ENCODE measurements around the gene CCNYL1.

Gene CCNYL1

DNA sequence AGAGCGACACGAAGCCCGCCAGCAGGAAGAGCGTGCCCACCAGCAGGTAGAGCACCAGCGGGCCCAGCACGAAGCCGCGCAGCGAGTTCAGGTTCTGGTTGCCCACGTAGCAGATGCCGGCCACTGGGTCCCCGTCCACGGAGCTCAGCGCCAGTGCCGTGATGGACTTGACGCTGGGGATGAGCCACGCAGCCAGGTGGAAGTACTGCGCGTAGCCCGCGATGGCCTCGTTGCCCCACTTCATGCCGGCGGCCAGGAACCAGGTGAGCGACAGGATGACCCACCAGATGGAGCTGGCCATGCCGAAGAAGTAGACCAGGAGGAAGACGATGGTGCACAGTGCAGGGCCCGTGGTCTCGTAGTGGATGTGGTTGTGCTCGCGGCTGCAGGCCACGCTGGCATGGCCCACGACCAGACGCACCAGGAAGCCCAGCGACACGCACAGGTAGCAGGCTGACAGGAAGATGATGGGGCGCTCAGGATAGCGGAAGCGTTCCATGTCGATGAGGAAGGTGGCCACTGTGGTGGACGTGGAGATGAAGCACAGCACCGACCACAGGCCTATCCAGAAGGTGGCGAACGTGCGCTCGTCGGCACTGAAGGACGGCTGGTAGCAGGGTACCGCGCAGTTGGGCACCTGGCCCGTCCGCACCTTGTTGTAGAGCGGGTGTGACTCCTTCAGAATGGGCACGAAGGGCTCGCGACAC is 56.2 kb downstream of the CCNYL1 start:
- DNase-seq, result no peak

DNA sequence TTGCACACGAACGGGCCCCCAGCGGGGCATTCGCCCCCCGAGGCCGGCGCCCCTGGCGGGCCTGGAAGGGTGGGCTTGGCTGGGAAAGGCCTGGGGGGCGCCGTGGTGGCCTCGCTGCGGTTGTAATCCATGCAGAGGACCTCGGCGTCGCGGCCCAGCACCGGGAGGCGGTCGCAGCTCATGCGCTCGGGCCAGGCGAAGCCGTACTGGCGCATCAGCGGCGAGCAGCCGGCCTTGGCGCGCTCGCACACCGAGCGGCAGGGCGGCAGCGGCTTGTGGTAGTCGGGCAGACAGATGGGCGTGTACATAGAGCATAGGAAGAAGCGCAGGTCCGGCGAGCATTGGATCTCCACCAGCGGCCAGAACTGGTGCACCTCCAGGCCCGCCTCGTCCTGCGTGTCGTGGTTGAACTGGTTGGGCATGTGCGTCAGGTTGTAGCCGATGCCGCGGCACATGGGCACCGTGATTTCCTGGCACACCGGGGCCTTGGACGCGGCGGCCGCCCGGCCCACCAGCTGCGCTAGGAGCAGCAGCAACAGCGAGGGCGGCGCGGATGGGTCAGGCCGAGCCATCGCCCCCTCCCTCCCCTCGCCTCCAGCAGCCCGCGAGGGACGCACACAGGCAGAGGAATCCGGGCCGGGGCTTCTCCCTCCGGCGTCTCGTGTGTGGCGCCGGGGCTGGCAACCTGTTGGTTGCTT is 56.9 kb downstream of the CCNYL1 start:
- DNase-seq, result no peak

DNA sequence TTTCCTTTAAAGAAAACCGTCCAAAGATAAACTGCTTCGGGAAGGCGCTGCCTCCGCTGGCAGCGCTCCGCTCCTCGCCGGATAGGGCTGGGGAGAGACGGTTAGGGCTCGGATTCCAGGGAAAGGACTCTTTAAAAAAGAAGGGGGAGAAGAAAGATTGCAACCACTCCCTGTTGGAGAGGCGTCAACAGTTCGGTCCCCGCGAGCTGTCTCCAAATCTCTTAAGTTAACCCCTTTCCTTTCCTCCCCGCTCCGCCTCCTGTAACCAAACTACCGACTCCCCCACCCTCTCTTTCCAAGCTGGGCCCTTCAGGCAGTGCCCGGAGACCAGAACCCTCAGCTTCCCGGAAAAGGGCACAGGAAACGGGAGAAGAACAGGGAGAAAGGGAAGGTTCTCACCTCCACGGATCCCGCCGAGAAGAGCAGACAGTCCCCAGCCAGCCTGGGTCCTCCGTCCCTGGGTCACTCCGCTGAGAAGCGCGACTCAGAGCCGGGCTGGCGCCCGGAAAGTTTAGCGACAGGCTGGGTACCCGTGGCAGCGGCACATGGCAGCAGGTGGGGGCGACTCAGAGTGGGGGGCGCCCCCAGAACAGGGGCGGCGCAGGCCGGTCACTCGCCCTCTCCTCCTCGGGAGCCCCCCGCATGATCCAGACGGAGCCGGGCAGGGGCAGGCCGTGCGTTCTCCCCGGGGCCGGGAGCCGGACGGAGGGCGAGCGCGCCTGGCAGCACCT is 57.6 kb downstream of the CCNYL1 start:
- DNase-seq, result no peak

DNA sequence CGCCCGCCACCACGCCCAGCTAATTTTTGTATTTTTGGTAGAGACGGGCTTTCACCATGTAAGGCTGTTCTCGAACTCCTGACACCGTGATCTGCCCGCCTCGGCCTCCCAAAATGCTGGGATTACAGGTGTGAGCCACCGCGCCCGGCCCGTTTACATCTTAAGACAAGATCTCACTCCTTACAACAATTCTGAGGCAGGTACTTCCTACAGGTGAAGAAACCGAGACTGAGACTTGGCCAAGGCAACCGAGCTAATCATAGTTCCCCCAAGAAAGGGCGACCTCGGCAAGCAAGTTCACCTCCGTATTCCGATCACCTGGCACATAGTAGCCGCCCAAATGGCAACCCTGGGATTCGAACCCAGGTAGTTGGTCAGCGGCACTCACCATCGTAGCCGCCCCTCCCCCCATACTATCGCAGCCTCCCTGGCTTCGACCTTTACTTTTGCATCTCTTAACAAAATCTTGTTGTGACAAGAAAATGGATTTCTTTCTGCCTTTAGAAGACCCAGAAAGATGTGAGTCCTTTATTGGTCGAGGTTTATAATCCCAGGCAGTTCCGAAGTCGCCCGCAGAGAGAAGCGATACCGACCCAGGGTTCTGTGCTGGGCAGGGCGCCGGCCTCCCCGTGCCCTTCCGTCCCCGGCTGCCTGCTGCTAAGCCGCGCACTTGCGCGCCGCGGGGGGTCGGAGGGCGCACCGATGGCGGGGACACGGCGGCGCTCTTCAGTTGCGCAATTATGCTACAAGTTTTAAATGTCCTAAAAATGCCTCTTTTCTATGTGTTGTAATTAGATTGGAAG is 59.4 kb downstream of the CCNYL1 start:
- DNase-seq, result no peak

DNA sequence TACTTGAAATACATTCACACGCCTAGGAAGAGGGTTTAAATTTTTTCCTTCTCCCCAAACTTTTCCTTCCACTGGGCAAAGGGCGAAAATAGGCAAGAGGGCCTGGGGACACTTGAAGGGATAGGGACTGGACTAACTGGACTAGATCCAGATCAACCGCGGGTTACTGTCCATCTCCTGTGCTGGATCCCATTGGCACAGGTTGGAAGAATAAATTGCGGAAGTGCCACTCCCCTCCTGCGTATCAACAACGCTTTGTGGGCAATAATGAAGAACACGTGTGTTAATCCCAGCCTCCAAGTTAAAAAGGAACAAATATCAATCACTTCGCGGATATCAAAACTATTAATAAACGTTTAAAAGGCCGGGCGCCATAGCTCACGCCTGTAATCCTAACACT is 60.0 kb downstream of the CCNYL1 start:
- DNase-seq, result no peak

DNA sequence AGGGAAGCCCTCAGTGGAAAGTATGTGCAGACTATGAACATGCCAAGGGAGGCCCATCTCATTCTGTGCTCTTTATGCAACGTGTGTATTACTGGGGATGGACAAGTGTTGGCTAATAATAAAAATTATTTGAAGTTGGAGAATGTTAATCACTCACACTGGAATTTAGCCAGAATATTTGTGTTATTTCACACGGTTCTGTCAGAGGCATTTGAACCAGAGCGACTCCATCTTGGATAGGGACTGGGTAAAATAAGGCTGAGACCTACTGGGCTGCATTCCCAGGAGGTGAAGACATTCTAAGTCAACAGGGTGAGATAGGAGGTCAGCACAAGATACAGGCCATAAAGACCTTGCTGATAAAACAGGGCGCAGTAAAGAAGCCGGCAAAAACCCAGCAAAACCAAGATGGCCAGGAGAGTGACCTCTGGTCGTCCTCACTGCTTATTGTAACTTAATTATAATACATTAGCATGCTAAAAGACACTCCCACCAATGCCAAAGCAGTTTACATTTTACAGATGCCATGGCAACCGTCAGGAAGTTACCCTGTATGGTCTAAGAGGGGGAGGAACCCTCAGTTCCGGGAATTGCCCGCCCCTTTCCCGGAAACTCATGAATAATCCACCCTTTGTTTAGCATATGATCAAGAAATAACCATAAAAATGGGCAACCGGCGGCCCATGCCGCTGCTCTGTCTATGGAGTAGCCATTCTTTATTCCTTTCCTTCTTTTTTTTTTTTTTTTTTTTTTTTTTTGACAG is 60.8 kb downstream of the CCNYL1 start:
- DNase-seq, result peak; percentile 51

DNA sequence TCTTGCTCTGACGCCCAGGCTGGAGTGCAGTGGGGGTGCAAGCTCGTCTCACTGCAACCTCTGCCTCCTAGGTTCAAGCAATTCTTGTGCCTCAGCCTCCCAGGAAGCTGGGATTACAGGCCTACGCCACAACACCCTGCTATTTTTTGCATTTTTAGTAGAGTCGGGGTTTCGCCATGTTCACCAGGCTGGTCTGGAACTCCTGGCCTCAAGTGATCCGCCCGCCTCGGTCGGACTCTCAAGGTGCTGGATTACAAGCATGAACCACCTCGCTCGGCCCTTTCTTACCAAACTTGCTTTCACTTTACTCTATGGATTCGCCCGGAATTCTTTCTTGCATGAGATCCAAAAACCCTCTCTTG is 61.4 kb downstream of the CCNYL1 start:
- DNase-seq, result no peak

DNA sequence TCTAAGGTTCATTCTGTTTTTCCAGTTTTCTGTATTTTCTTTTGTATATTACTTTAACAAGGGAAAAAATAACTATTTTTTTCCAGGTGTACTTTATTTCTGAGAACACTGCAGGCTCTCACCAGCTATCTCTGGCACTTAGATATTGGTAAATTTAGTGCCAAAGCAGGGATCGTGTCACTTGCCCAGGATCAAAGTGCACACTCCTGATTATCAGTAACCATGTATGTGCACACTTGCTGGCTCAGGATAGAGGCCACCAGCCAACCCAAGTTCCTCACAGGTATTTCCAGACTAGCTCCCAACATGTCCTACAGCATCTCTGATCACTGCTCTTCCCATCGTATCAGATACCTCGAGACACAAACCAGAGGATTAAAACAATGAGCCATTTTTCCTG is 64.0 kb downstream of the CCNYL1 start:
- DNase-seq, result no peak

DNA sequence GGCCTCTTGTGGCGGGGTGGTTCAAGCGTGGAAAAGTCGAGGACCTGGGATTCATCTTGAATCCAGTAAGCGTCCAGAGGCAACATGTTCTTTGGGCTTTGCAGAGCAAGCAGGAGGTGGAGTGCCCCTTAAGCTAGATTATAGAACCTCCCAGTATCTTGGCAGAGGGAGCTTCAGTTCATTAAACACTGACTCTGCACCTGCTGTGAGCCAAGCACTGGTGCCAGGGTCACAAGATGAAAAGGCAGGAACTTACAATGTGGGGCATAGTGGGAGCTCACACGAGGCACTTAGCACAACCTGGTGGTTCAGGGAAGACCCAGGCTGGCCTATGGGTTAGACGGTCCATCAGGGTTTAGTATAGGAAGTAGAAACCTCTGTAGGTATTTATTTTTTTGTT is 65.7 kb downstream of the CCNYL1 start:
- no peak for DNase-seq

DNA sequence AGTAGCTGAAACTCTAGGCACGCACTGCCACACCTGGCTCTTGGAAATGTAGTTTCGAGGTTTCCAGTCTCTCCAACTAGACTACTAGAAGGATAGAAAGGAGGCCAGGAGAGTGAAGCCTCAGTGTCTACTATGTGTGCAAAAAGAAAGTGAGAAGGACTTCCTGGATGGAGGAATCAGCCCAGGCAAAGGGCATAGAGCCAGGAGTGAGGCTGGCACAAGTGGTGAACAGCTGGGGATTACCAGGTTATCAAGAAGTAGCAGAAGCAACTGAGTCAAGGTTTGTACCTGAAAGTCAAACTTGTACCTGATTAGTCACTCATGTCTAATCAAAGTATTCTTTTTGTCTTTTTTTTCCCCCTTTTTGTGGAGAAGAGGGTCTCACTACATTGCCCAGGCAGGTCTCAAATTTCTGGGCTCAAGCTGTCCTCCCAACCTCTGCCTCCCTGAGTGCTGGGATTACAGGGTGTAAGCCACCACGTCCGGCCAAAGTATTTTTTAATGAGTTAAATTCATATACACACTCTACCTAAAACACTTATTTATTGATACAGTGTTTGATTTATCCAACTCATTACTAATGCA is 67.0 kb downstream of the CCNYL1 start:
- DNase-seq, result no peak

DNA sequence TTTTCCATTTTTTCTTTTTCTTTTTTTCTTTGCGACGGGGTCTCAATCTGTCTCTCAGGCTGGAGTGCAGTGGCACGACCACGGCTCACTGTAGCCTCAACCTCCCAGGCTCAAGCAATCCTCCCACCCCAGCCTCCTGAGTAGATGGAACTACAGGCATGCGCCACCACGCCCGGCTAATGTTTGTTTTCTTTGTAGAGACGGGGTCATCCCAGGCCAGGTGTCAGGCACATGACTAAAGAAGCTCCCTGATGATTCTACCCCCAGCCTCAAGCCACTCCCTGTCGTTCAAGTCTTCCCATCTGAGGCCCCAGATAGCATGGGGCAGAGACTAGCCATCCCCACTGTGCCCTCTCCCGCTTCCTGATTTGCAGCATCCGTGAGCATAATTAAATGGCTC is 68.1 kb downstream of the CCNYL1 start:
- DNase-seq, result no peak

DNA sequence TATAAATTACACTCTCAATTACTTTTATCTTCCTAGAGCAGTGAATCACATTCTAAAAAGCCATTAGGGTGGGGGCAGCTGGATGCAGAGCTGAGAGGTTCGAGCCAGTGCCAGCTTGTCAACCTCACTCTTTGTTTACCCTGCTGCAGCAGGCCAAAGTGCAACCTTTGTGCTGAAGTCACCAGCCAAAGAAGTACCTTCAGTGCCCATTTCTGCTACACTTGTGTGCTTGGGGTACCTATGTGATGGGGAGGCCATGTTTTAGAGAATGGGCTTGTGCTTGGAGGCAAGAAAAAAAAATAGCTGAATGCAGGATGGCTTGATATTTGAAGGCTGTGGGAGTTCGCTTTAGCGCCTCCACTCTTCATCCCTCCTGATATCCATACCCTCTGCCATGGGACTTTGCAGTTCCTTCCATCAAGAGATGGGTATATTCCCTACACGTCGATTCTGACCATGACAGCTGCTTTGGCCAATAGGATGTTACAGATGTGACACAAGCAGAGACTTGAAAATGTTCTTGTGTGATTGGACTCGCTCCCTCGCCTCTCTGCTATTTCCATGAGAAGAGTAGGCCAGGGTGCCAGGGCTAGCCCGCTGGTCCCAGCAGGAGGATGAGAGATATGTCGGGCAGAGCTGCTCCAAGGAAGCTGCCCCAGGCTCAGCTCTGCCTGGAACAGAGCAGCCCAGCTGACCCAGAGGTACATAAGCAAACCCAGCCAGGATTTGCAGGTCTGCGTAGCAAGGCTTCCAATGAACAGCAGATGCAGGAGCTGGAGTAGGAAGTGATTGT is 71.0 kb downstream of the CCNYL1 start:
- DNase-seq, result no peak

DNA sequence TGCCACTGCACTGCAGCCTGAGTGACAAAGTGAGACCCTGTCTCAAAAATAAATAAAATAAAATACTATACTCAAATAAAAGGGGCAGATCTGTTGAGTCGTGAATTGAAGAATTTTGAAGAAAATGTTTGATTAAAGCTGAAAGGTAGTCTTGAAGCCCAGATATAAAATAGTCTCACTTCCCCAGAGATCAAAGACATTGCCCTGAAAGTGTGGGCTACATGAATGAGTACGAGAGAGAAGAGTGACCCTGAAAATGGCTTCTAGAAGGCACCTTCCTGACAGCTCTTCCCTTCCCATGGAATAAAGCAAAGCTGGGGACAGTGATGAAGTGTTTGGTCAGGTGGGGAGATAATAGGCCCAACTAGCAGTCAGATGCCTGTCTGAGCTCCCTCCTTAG is 72.1 kb downstream of the CCNYL1 start:
- DNase-seq, result no peak

DNA sequence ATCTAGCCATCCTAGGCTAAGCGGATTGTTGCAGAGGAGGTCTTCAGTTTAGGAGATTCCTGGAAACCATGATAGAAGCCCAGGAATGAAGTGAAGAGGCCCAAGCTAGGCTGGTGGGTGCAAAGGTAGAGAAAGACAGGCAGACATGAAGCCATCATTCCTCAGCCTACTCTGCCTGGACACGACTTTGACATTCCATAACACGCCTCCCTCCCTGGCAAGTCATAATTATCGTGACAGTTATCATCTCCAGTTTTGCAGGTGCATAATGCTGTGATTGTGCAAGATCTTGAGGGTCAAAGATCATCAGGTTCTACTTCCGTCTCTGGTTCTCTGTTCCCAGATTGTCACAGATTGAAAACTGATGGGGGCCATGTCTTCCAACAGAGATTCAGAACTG is 73.5 kb downstream of the CCNYL1 start:
- no peak for DNase-seq

DNA sequence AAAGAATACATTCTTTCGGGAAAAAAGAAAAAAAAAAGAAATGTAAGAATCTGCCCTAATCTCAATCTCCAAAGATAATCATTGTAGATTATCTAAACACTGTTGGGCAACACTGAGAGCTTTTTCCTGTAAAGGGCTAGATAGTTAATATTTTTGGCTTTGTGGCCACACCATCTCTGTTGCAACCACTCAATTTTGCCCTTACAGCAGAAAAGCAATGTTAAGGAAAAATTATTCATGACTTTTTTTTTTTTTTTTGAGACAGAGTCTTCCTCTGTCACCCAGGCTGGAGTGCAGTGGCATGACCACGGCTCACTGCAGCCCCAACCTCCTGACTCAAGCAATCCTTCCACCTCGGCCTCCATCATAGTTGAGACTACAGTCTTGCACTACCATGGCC is 75.6 kb downstream of the CCNYL1 start:
- no peak for DNase-seq

DNA sequence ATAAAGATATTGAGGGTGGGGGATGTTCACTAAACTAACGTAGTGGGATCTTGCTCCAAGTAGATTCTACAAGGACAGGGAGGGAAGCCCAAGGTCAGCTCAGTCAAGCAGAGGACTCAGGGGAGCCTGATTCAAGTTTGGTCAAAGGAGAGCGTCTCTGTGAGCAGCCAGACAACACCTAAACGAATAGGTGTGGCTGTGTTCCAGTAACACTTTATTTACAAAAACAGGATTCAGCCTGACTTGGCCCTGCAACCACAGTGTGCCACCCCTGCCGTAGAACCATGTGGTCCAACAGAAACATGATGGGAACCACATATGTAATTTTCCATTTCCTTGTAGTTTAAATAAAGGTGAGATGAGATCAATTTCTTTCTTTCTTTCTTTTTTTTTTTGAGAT is 76.4 kb downstream of the CCNYL1 start:
- DNase-seq, result no peak

DNA sequence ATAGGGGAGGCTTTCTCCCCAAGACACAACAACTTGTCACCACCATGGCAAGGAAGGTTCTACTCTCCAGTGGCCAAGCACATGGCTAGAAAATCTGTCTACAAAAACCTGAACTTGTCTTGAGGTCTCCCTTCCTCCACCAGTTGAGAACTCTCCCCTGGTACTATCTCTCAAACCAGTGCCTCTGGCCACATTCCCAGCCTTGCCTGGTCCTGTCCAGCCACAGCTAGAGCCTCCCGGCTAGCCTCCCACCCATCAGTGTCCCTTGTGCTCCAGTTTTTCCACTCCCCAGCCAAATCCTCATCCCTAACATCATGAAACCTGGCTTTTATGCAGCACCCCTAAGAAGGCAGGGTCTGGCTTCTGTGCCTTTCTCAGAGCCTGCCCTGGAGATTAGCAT is 79.5 kb downstream of the CCNYL1 start:
- no peak for DNase-seq

DNA sequence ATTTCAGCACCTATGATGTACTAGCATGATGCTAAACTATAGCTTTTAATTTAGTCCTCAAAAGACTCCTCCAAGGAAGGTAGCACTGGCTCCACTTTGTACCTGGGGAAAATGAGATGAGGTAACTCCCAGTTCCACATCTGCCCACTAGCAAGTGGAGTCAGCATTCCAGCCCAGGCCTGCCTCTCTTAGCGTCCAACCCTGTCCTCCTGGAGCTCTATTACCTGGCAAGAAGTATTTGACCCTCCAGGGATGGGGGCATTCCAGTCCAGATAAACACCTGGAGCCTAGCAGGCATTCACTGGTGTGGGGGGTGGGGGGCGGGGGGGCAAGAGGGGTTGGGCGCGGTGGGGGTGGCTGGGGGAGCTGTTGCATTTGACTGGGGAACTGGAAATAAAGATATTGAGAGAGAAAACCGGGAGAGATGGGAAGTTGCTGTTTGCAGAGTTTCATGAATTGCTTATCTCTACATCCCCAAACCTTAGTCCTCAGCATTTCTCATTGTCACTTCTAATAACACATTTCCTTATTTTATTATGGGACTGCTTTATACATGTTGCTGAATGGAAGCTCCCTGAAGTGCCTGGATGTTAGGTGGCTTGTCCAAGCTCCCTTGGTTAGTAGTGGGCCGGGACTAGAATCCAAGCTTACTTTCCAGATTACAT is 80.3 kb downstream of the CCNYL1 start:
- DNase-seq, result no peak

DNA sequence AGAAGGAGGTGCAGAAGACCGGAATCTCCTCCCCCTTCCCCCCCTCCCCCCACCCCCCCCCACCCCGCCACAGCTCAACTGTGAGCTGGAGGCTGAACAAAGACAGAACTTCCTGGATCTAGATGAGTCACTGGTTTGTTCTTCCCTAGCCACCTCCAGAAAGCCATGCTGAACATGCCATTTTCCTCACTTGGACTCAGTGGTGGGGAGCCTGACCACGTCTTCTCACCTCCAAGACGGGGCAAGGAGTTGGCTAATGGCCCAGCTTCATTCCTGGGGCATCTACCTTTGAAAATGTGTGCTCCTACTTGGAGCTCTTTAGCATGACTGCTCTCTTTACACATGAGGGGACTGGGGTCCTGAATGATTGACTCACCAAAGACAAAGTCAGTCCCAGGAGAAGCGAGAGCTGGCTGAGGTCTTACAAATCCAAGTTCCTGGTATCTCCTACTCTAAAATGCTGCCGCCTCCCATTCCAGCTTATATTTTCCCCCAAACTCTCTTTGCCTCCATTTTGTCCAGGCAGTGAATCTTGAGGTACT is 80.9 kb downstream of the CCNYL1 start:
- DNase-seq, result no peak

DNA sequence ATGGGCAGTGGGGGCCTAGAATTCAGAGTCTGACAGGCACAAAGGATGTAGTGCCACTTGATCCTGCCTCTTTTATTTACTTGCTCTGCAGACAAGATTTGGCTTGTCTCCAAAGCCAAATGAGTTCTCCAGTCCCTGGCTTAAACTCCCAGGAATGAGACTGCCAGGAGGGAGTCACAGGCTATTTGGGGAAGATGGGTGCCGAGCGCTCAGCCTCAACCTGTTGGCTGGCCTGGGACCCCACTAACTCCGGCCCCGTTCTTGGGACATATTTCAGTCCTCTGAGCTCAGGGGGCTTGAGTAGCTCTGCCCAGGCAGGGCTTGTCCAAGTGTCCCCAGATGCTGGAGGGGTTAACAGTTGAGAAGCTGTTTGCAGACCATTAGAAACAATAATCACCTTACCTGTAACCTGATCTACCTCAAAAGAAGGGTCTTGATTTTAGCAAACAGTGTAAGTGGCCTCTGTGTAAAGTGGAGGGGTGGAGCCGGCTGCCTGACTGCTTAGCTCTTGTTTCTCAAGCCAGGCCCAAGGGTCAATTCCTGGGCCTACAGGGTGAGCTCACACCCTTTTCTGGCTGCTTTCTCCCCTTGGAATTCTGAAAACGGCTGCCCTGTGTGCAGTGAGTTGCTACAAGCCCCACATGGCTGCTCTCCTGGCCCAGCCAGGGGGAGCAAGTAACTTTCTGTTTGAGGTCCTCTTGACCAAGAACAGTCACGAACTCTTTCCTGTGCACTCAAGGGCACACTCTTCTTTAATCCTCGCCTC is 85.3 kb downstream of the CCNYL1 start:
- DNase-seq, result no peak

Data from CD4-positive, alpha-beta T cell treated with Interleukin-15 for 1 hour (primary cell).